ENCODE data around the gene ABCF2. TPM values are rescaled to one million over a fixed set of nuclear protein-coding genes. Genes with fewer than 3 reads are reported as not detected.

Gene ABCF2
- total RNA-seq, 2 donors from 2014 or later, result 25.3 to 44.1 TPM

GRCh38 chr7:151252961-151253711 lies 26.1 kb upstream of the ABCF2 start:
- Histone ChIP-seq H3K4me1 (ENCODE audit: control insufficient read depth in 1 of 2, low read depth in 2 of 2) (peaks cover 15 to 52% of the 10 kb centered on the region in 2 donors), H3K27me3 (replicated peaks; ENCODE audit: insufficient read depth) (no peaks in the 10 kb centered on the region), H3K27ac (peak overlapping the region; percentile 94 to 96), H3K4me3 (peak overlapping the region; percentile 89), H3K36me3 (no peaks in the 10 kb centered on the region), H3K9me3 (no peaks in the 10 kb centered on the region)
- ATAC-seq (ENCODE audit: insufficient number of reproducible peaks, low FRiP score, low read depth), result no peak
- no peak for DNase-seq (ENCODE audit: low spot score)
- no peak for TF ChIP-seq CTCF (IDR thresholded peaks at IDR 0.05)

GRCh38 chr7:151252561-151252835 lies 25.5 kb upstream of the ABCF2 start:
- ATAC-seq (ENCODE audit: insufficient number of reproducible peaks, low FRiP score, low read depth), result no peak
- DNase-seq (ENCODE audit: low spot score), result no peak
- Histone ChIP-seq H3K9me3 (no peaks in the 10 kb centered on the region), H3K4me1 (ENCODE audit: control insufficient read depth in 1 of 2, low read depth in 2 of 2) (peaks cover 15 to 52% of the 10 kb centered on the region in 2 donors), H3K36me3 (no peaks in the 10 kb centered on the region), H3K27me3 (replicated peaks; ENCODE audit: insufficient read depth) (no peaks in the 10 kb centered on the region), H3K27ac (peak overlapping the region; percentile 94 to 96), H3K4me3 (peak overlapping the region; percentile 89)
- TF ChIP-seq CTCF (IDR thresholded peaks at IDR 0.05), result no peak

- Histone ChIP-seq H3K9me3 (no peaks in the 10 kb centered on the region), H3K27ac (peak overlapping the region; percentile 96 to 99), H3K27me3 (replicated peaks; ENCODE audit: insufficient read depth) (no peaks in the 10 kb centered on the region), H3K36me3 (no peaks in the 10 kb centered on the region), H3K4me3 (peak overlapping the region; percentile 89), H3K4me1 (ENCODE audit: control insufficient read depth in 1 of 2, low read depth in 2 of 2) (peaks cover 19 to 57% of the 10 kb centered on the region in 2 donors)
- ATAC-seq (ENCODE audit: insufficient number of reproducible peaks, low FRiP score, low read depth) (no peak), DNase-seq (ENCODE audit: low spot score) (no peak)
- no peak for TF ChIP-seq CTCF (IDR thresholded peaks at IDR 0.05)
Measured at GRCh38 chr7:151251689-151252560, 24.9 kb upstream of the ABCF2 start.

GRCh38 chr7:151251328-151251688 lies 24.3 kb upstream of the ABCF2 start:
- Histone ChIP-seq H3K4me1 (ENCODE audit: control insufficient read depth in 1 of 2, low read depth in 2 of 2) (peaks cover 25 to 63% of the 10 kb centered on the region in 2 donors), H3K4me3 (peak overlapping the region; percentile 89), H3K9me3 (no peaks in the 10 kb centered on the region), H3K36me3 (no peaks in the 10 kb centered on the region), H3K27me3 (replicated peaks; ENCODE audit: insufficient read depth) (no peaks in the 10 kb centered on the region), H3K27ac (peak overlapping the region; percentile 96 to 99)
- ATAC-seq (ENCODE audit: insufficient number of reproducible peaks, low FRiP score, low read depth) (no peak), DNase-seq (ENCODE audit: low spot score) (no peak)
- no peak for TF ChIP-seq CTCF (IDR thresholded peaks at IDR 0.05)

Data from thoracic aorta (tissue), 2 donors.